ENCODE measurements around the gene ANKRD45. TPM values are rescaled to one million over a fixed set of nuclear protein-coding genes. Genes with fewer than 3 reads are reported as not detected.

The ANKRD45 gene
- total and polyA plus RNA-seq, 5 donors from 2014 or later = not detected

DNA sequence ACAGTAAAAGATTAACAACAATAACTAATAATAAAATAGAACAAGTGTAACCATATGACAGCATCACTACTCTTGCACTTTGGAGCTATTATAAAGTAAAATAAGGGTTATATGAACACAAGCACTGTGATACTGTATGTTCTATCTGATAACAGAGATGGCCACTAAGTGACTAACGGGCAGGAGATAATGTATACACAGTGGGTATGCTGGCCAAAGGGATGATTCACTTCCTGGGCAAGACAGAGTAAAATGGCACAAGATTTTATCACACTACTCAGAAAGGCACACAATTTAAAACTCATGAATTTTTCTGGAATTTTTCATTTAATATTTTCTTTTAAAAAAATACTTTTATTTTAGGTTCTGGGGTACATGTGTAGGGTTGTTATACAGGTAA is 79.1 kb downstream of the ANKRD45 start:
- Histone ChIP-seq H3K4me1 (ENCODE audit: control insufficient read depth, insufficient read depth, low read length, poor library complexity, severe bottlenecking) (no peaks in the 10 kb centered on the region), H3K27ac (ENCODE audit: insufficient read depth, low read length, poor library complexity, severe bottlenecking) (no peak overlapping the region)

DNA sequence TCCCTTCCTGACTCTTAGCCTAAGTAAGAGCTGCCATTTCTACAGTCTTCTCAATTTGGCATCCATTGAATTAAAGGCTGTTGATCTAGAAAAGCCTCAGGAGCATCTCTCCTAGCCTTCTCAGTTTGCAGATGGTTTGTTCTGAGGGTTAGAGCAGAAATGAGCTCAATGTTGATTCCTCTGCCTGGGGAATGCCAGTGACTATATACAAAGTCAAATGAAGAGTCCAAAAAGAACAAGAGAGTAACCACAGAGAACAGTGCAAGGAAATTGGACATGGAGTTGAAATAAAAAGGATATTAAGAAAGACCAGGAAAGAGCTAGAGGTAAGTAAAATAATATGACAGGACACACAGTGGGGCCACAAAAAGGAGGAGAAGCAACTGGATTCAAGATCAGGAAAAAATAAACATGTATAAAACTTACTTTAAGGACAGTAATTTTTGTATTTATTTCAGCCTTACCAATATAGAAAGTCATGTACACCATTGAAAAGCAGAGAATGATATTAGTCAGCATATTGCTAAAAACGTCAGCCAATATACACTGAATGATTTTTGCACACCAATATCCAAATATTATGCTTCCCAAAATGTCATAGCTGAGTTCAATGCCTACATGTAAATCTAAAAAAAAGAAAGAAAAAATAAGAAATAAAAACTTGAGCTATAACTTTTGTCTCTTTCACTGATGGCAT is 88.1 kb downstream of the ANKRD45 start:
- Mint-ChIP-seq H3K36me3 (no peaks in the 10 kb centered on the region), H3K9me3 (peaks cover 0 to 2% (median 0%) of the 10 kb centered on the region in 7 donors), H3K27ac (peak overlapping the region in 1 of 3 donors; percentile 3), H3K4me1 (no peaks in the 10 kb centered on the region), H3K27me3 (peaks cover 22% of the 10 kb centered on the region), H3K4me3 (no peak overlapping the region)
- no peak overlapping the region for H3K27ac ChIP-seq (ENCODE audit: insufficient read depth, low read length, poor library complexity, severe bottlenecking)
- H3K27me3 ChIP-seq (ENCODE audit: control insufficient read depth, insufficient read depth, low read length) = no peaks in the 10 kb centered on the region
- H3K36me3 ChIP-seq (ENCODE audit: control insufficient read depth, insufficient read depth, low read length) = no peaks in the 10 kb centered on the region
- no peak for ATAC-seq (ENCODE audit: low read depth in 2 of 2)
- no peaks in the 10 kb centered on the region for H3K9me3 ChIP-seq (ENCODE audit: control insufficient read depth in 2 of 2, low read length in 2 of 2)
- no peak for DNase-seq
- H3K4me3 ChIP-seq (ENCODE audit: low read depth, low read length) = no peak overlapping the region
- H3K4me1 ChIP-seq (ENCODE audit: control insufficient read depth, insufficient read depth, low read length, poor library complexity, severe bottlenecking) = no peaks in the 10 kb centered on the region

More for the DNA sequence above, 79.1 kb downstream of the ANKRD45 start:
- no peaks in the 10 kb centered on the region for H3K36me3 Mint-ChIP-seq
- peaks cover 3% of the 10 kb centered on the region for H3K27me3 ChIP-seq (ENCODE audit: control insufficient read depth, insufficient read depth, low read length)
- peaks cover 19% of the 10 kb centered on the region for H3K27me3 Mint-ChIP-seq
- no peaks in the 10 kb centered on the region for H3K9me3 Mint-ChIP-seq
- peak overlapping the region in 1 of 3 donors; percentile 11 for H3K27ac Mint-ChIP-seq
- H3K4me3 ChIP-seq (ENCODE audit: low read depth, low read length) = no peak overlapping the region
- H3K4me3 Mint-ChIP-seq = no peak overlapping the region
- no peaks in the 10 kb centered on the region for H3K9me3 ChIP-seq (ENCODE audit: control insufficient read depth in 2 of 2, low read length in 2 of 2)
- no peaks in the 10 kb centered on the region for H3K36me3 ChIP-seq (ENCODE audit: control insufficient read depth, insufficient read depth, low read length)
- DNase-seq = no peak
- peaks cover 0 to 10% (median 0%) of the 10 kb centered on the region in 4 donors for H3K4me1 Mint-ChIP-seq
- no peak for ATAC-seq (ENCODE audit: low read depth in 2 of 2)

DNA sequence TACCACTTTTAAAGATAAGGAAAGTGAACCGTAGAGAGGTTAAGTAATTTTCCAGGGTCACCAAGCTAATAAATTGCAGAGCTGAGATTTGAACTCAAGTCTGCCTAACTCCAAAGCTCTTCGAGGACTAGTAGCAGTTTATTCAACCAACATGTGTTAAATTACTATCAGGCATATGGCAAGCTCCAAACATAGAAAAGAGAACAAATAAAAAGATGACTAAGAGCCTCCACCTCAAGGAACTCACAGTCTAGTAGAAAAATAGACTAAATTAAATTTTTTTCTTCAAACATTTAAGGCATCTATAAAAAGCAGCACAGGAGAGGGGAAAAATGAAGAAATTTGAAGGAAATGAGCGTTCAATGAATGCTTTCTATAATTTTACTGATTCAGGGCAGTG is 89.0 kb downstream of the ANKRD45 start:
- Histone ChIP-seq H3K27ac (ENCODE audit: insufficient read depth, low read length, poor library complexity, severe bottlenecking) (no peak overlapping the region), H3K4me1 (ENCODE audit: control insufficient read depth, insufficient read depth, low read length, poor library complexity, severe bottlenecking) (no peaks in the 10 kb centered on the region), H3K27me3 (ENCODE audit: control insufficient read depth, insufficient read depth, low read length) (no peaks in the 10 kb centered on the region), H3K36me3 (ENCODE audit: control insufficient read depth, insufficient read depth, low read length) (no peaks in the 10 kb centered on the region), H3K4me3 (ENCODE audit: low read depth, low read length) (no peak overlapping the region), H3K9me3 (ENCODE audit: control insufficient read depth in 2 of 2, low read length in 2 of 2) (no peaks in the 10 kb centered on the region)
- Mint-ChIP-seq H3K4me3 (no peak overlapping the region), H3K4me1 (no peaks in the 10 kb centered on the region), H3K27me3 (peaks cover 26% of the 10 kb centered on the region), H3K9me3 (peaks cover 0 to 2% (median 0%) of the 10 kb centered on the region in 7 donors), H3K36me3 (no peaks in the 10 kb centered on the region), H3K27ac (no peak overlapping the region)
- DNase-seq = no peak
- ATAC-seq (ENCODE audit: low read depth in 2 of 2) = no peak

DNA sequence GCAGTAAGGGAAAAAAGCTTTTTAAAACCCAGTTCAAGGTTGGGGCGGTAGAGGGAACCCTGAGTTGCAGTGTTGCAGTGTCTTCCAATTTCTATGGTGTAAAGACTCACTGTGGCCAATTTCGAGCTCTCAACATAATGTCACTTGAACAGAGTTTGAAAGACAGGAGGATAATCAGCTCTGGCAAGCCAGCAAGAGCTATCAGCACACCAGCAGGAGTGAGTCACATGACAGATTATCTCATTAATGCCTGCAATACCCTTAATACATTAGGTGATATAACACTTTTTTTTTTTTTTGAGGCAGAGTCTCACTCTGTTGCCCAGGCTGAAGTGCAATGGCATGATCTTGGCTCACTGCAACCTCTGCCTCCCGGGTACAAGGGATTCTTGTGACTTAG is 89.6 kb downstream of the ANKRD45 start:
- DNase-seq = no peak
- ATAC-seq (ENCODE audit: low read depth in 2 of 2) = no peak
- Histone ChIP-seq H3K4me3 (ENCODE audit: low read depth, low read length) (no peak overlapping the region), H3K36me3 (ENCODE audit: control insufficient read depth, insufficient read depth, low read length) (no peaks in the 10 kb centered on the region), H3K27ac (ENCODE audit: insufficient read depth, low read length, poor library complexity, severe bottlenecking) (no peak overlapping the region), H3K9me3 (ENCODE audit: control insufficient read depth in 2 of 2, low read length in 2 of 2) (no peaks in the 10 kb centered on the region), H3K4me1 (ENCODE audit: control insufficient read depth, insufficient read depth, low read length, poor library complexity, severe bottlenecking) (no peaks in the 10 kb centered on the region), H3K27me3 (ENCODE audit: control insufficient read depth, insufficient read depth, low read length) (no peaks in the 10 kb centered on the region)
- Mint-ChIP-seq H3K9me3 (peaks cover 0 to 2% (median 0%) of the 10 kb centered on the region in 7 donors), H3K4me1 (no peaks in the 10 kb centered on the region), H3K27me3 (peaks cover 28% of the 10 kb centered on the region), H3K4me3 (no peak overlapping the region), H3K36me3 (no peaks in the 10 kb centered on the region), H3K27ac (no peak overlapping the region)

DNA sequence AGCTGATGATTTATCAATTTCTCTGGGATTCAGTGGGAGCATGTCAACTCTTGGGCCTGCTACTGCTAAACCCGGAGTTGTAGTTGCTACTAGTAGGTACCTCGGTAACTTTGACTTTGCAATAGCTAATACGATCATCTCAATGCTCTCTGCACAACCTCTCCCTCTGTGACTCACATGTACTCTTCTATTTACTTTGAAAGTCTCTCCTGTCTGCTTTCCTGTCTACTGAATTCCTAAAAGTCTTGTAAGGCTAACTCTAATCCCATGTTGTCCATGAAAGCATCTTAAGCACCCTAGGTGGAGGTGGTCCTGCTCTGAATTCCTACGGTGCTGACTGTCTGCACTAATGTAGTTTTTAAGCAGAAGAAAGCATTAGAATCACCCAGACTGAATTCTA is 96.1 kb downstream of the ANKRD45 start:
- Histone ChIP-seq H3K4me1 (ENCODE audit: control insufficient read depth, insufficient read depth, low read length, poor library complexity, severe bottlenecking) (no peaks in the 10 kb centered on the region), H3K9me3 (ENCODE audit: control insufficient read depth in 2 of 2, low read length in 2 of 2) (no peaks in the 10 kb centered on the region), H3K27ac (ENCODE audit: insufficient read depth, low read length, poor library complexity, severe bottlenecking) (no peak overlapping the region), H3K4me3 (ENCODE audit: low read depth, low read length) (no peak overlapping the region), H3K27me3 (ENCODE audit: control insufficient read depth, insufficient read depth, low read length) (no peaks in the 10 kb centered on the region), H3K36me3 (ENCODE audit: control insufficient read depth, insufficient read depth, low read length) (no peaks in the 10 kb centered on the region)
- Mint-ChIP-seq H3K4me3 (no peak overlapping the region), H3K36me3 (no peaks in the 10 kb centered on the region), H3K27me3 (peaks cover 25% of the 10 kb centered on the region), H3K27ac (no peak overlapping the region), H3K9me3 (peaks cover 0 to 2% (median under 1%) of the 10 kb centered on the region in 7 donors), H3K4me1 (peaks cover 0 to 1% (median 0%) of the 10 kb centered on the region in 4 donors)
- ATAC-seq (ENCODE audit: low read depth in 2 of 2) (no peak), DNase-seq (no peak)

DNA sequence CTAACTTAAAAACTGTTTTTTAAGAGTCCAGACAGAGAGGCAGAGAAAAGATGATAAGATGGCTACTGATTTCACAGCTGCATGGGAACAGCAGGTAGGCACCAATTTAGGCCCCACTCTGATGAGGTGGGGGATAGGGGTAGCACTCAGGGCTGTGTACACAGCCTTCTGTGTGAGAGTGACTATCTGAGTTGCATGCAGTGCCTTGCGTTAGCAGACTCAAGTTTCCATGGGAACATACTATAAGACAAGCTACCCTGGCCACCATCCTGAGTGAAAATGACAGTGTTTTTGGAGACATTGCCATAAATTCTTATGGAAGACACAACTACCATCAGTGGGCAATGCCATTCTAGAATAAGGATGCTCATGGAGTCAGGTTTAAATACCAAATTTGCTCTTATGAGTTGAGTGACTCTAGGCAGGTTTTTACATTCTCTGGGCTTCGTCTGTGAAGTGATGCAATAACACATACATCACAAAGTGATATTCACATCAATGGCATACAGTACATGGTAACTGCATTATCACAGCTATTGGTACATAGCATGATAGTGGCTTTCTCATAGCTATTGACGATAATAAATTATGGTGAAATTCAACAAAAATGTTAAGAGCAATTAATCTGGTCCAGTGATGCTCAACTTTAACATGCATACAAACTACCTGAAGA is 97.3 kb downstream of the ANKRD45 start:
- H3K36me3 Mint-ChIP-seq = no peaks in the 10 kb centered on the region
- Histone ChIP-seq H3K4me3 (ENCODE audit: low read depth, low read length) (no peak overlapping the region), H3K36me3 (ENCODE audit: control insufficient read depth, insufficient read depth, low read length) (no peaks in the 10 kb centered on the region), H3K27ac (ENCODE audit: insufficient read depth, low read length, poor library complexity, severe bottlenecking) (no peak overlapping the region), H3K4me1 (ENCODE audit: control insufficient read depth, insufficient read depth, low read length, poor library complexity, severe bottlenecking) (no peaks in the 10 kb centered on the region), H3K27me3 (ENCODE audit: control insufficient read depth, insufficient read depth, low read length) (peaks cover under 1% of the 10 kb centered on the region), H3K9me3 (ENCODE audit: control insufficient read depth in 2 of 2, low read length in 2 of 2) (no peaks in the 10 kb centered on the region)
- no peak overlapping the region for H3K4me3 Mint-ChIP-seq
- H3K4me1 Mint-ChIP-seq = peaks cover 0 to 1% (median 0%) of the 10 kb centered on the region in 4 donors
- no peak overlapping the region for H3K27ac Mint-ChIP-seq
- H3K9me3 Mint-ChIP-seq = peaks cover 0 to 13% (median 4%) of the 10 kb centered on the region in 7 donors
- ATAC-seq (ENCODE audit: low read depth in 2 of 2) (no peak), DNase-seq (no peak)
- peaks cover 31% of the 10 kb centered on the region for H3K27me3 Mint-ChIP-seq

DNA sequence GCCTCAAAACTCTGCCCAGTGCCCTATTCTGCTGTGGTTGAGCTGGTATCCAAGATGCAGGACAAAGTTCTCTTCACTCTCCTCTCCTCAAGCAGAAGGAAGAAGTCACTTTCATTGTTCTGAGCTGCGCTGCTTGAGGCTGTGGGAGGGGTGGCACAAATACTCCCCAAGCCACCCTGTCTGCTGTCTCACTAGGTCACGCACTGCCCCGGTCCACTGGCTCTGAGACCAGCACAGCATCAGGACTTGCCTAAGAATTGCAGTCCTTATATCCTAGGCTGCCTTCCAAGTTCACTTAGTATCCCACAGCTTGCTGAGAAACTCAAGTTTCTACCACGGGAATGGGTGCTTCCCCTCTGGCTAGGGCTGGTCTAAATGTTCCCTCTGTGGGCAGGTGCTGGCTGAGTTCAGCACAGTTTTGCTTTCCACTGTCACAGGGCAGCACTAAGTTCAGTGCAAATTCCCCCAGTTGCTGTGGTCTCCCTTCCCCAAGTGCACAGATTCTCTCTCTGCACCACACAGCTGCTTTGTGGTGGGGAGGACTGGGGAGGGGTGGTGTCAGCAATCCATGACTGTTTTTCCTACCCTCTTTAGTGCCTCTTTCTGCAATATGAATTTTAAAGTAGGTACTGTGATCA is 99.2 kb downstream of the ANKRD45 start:
- peaks cover 0 to 5% of the 10 kb centered on the region in 2 experiments for H3K9me3 ChIP-seq (ENCODE audit: control insufficient read depth in 2 of 2, low read length in 2 of 2)
- Mint-ChIP-seq H3K9me3 (peaks cover 0 to 15% (median 4%) of the 10 kb centered on the region in 7 donors), H3K27ac (no peak overlapping the region), H3K36me3 (no peaks in the 10 kb centered on the region), H3K4me1 (peaks cover 0 to 1% (median 0%) of the 10 kb centered on the region in 4 donors), H3K4me3 (no peak overlapping the region), H3K27me3 (peaks cover 36% of the 10 kb centered on the region)
- H3K4me3 ChIP-seq (ENCODE audit: low read depth, low read length) = no peak overlapping the region
- ATAC-seq (ENCODE audit: low read depth in 2 of 2) = no peak
- DNase-seq = no peak
- H3K36me3 ChIP-seq (ENCODE audit: control insufficient read depth, insufficient read depth, low read length) = no peaks in the 10 kb centered on the region
- no peaks in the 10 kb centered on the region for H3K4me1 ChIP-seq (ENCODE audit: control insufficient read depth, insufficient read depth, low read length, poor library complexity, severe bottlenecking)
- no peak overlapping the region for H3K27ac ChIP-seq (ENCODE audit: insufficient read depth, low read length, poor library complexity, severe bottlenecking)
- H3K27me3 ChIP-seq (ENCODE audit: control insufficient read depth, insufficient read depth, low read length) = peaks cover 3% of the 10 kb centered on the region

Measured in CD4-positive, CD25-positive, alpha-beta regulatory T cell (primary cell).